ENCODE results near the gene GARS1.

- TF ChIP-seq EZH2phosphoT487 (IDR thresholded peaks at IDR 0.05), result no peak
- no peak for TF ChIP-seq CTCF (IDR thresholded peaks at IDR 0.05)
Observed at GRCh38 chr7:30596721-30597120, 2.0 kb downstream of the GARS1 start.
